A172 (cell line): ENCODE data around the gene UNCX. TPM values are rescaled to one million over a fixed set of nuclear protein-coding genes. Genes with fewer than 3 reads are reported as not detected.
"Not testable (repeated sequence)": the region's sequence is repeated elsewhere in the genome, so short reads cannot be mapped to it uniquely, and the experiment has no call there.

Source experiments
- DNase-seq: peaks from one replicate; pipeline ENCODE4 v3.0.0-alpha.2; 2015; ENCODE audit warnings: low spot score
- total RNA-seq: library from RNA; depleted of rRNA; stranded (reverse); fragments of >200 nt; shearing (Covaris generic); gene quantifications from 2 replicates; pipeline ENCODE4 v1.2.3, GENCODE V29; 2014; rRNA removed

The UNCX gene
- total RNA-seq, 1 experiment from 2014 or later = not detected

GRCh38 chr7:1276626-1277175 lies 44.0 kb downstream of the UNCX start:
- DNase-seq = no peak

- DNase-seq = no peak
These were observed 45.9 kb downstream of the UNCX start for GRCh38 chr7:1278543-1278942.

GRCh38 chr7:1279041-1279440 lies 46.4 kb downstream of the UNCX start:
- no peak for DNase-seq

- not testable (repeated sequence) for DNase-seq
These were observed 47.2 kb downstream of the UNCX start for GRCh38 chr7:1279895-1280294.

GRCh38 chr7:1281068-1281467 lies 48.4 kb downstream of the UNCX start:
- no peak for DNase-seq

- no peak for DNase-seq
These were observed 50.0 kb downstream of the UNCX start for GRCh38 chr7:1282679-1283078.

GRCh38 chr7:1283337-1283736 lies 50.7 kb downstream of the UNCX start:
- DNase-seq = no peak

- DNase-seq = no peak
These were observed 51.5 kb downstream of the UNCX start for GRCh38 chr7:1283941-1284742.

- no peak for DNase-seq
These were observed 52.2 kb downstream of the UNCX start for GRCh38 chr7:1284743-1285458.

- no peak for DNase-seq
These were observed 53.1 kb downstream of the UNCX start for GRCh38 chr7:1285556-1286301.

Other genes starting within 250 kb of the UNCX start
- not detected in 2 replicates for gene CYP2W1, start 249.7 kb upstream of the UNCX start, total RNA-seq
- 1.1 and 1.6 TPM in 2 replicates for gene GPR146, start 188.3 kb upstream of the UNCX start, total RNA-seq
- 7.3 and 12.1 TPM in 2 replicates for gene GPER1, start 144.8 kb upstream of the UNCX start, total RNA-seq
- 57.3 and 70.3 TPM in 2 replicates for gene ZFAND2A, start 72.7 kb upstream of the UNCX start, total RNA-seq
- gene MICALL2, start 226.6 kb downstream of the UNCX start, total RNA-seq = 21.2 and 28.2 TPM in 2 replicates